Activated CD8-positive, alpha-beta memory T cell treated with anti-CD3 and anti-CD28 coated beads, Interleukin-2, amount 50 U/mL, for 4 hours (primary cell): ENCODE results near the gene ELMOD3.
"Not testable (repeated sequence)": the region's sequence is repeated elsewhere in the genome, so short reads cannot be mapped to it uniquely, and the experiment has no call there.

ENCODE experiments used
- DNase-seq: peaks from one replicate; pipeline ENCODE4 v3.0.0-alpha.2; 2020

ELMOD3 gene

DNA sequence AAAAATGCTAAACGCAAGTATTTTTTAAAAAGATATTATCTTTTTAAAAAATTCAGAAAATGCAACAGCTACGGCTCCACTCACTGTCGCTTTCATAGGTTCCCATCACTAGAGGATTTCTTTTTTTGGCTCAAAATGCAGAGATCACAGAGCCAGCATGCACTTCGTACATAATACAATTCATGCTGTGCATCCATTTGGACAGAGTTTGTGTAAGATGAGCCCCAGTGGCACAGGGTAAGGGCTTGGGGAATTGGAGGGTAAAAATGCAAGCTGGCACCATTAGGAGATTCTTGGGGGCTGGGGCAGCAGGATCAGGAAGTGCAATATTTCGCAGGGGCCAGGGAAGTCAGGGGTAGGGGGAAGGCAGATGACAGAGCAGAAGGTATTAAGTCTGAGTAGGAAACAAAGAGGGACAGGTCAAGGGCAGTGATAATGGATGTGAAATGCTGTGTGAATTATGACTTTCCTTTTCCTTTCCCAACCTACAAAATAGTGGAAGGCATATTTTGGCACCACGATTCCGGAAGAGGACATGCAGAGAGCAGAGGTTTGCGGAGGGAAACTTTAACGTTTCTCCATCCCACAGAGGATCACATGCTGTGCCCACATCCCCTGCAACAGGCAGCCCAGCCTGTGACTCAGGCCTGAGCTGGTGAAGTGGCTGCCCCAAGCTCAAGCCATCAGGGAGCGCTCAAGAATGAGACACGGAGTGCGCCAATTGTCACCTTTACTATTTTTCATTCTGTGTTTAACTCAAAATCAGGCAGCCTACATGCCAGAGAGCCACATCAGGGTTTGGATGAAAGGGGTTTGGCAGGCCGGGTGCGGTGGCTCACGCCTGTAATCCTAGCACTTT lies 50.9 kb downstream of the ELMOD3 start:
- peak; percentile 72 for DNase-seq

DNA sequence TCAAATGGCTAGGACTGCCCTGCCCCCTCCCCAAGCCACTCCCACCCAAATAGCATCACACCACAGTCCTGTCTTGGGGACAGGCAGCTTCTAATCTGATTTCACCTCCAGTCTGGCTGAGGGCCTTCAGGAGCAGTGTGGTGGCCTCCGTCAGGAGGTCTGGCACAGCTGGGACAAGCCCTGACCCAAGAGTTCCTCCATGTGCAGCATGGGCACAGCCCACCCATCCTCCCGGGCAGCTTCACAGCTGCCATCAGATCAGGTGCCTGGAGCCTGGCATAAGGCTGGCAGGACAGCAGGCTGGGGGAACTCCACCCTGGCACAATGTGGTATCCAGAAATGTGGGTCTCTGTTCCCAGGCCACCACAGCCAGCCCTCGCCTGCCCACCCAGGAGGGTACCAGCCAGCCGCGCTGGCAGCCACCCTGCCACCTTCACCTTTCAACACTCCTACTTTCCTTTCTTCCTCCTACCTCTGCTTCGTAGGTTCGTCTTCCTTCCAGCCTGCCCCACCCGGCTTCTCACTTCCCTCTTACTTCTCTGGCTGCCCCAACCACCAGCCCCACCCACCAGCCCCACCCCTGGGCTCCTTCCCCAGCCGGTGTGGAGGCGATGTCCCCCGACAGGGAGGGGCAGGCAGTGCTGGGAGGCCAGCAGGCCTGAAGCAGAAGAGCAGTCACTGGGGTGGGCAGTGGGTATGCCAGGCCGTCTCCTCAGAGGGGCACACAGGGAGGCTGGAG lies 55.4 kb downstream of the ELMOD3 start, which contains the start of gene CAPG:
Gene CAPG, minus strand, starts transcription at position 522 of the 739 bp plus-strand sequence. CDS start 8,221 bp downstream, outside the sequence.
- peak; percentile 41 for DNase-seq

DNA sequence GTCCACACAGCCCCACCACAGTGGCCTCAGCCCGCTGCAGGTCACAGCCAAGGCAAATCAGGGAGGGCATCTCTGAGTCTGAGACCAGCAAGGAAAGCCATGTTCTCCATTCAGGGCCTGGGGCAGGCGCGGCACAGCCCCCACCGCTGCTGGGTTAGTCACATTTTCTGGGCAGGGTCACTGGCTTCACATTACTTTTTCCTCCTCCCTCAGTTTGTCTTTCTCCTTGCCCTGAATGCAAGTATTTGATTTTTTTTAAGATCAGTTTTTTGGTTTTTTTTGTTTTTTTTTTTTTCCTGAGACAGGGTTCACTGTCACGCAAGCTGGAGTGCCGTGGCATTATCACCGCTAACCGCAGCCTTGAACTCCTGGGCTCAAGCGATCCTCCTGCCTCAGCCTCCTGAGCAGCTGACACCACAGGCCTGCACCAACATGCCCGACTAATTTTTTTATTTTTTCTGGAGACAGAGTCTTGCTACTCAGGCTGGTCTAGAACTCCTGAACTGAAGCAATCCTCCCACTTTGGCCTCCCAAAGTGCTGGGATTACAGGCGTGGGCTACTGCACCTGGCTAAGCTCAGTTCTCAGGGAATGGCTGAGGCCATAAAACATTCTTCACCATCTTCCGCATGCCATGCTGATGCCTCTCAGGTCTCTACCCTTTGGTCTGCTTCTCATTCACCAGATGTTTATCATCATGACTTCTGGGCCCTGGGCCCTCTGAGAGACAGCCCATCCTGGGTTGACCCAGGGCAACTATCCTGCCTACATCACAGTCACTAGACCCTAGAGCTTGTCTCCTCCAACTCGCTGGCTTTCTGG lies 56.2 kb downstream of the ELMOD3 start:
- no peak for DNase-seq

DNA sequence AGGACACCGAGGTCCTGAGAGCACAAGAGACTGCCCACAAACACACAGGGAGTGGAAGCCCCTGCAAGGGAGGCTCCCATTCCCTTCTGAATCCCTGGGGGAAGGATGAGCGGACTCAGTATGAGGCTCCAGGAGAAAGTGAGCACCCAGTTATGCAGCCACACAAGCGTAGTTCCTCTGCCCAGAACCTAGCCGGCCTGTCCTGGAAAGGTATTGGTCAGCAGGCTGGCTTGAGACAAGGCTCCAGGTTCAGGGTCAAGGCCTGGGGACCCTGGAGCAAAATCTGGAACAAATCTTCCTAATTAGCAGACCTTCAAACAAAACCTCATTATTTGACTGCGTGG lies 56.8 kb downstream of the ELMOD3 start:
- DNase-seq, result no peak

DNA sequence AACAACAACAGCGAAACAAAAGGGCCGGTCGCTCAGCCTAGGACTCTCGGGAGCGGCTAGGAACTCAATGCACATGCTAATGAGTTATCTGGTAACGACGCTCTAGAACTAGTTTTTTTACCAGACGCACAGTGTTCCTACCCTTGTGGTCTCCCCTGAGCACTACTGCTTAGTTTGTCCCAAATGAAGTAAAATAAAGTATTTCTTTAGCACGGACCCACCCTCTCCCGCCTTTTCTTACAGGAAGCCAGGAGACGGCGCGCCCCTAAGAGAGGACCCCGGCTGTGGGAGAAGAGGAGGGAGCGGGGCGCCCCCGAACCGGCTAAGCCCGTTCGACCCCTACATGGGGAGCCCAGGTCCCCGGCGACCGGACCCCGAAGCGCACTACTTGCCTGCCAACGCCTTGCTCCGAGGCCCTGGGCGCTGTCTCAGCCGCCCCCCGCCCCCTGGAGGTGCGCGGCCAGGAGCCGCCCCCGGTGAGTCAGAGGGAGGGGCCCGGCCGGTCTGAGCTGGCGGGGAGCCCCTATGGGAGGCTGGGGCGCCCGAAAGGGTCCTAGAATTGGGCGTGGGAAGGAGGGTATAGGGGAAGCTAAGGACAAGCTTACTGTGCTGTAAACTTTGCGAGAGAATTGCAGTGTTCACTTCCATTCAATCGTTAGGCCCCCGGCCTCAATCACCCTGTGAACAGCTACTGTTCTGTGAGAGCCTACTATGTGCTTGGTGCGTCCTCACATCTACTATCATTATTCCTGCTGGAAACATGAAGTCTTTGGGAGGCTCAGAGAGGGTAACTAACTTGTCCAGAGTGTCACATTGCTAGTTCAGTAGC lies 59.2 kb downstream of the ELMOD3 start:
- DNase-seq, result peak; percentile 71

DNA sequence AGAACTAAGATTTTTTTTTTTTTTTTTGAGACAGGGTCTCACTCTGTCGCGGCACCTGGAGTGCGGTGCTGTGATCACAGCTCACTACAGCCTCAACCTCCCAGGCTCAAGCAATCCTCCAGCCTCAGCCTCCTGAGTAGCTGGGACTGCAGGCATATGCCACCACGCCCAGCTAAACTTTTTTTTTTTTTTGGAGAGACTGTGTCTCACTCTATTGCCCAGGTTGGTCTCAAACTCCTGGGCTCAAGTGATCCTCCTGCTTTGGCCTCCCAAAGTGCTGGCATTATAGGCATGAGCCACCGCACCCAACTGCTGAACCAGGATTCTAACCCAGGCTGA lies 59.8 kb downstream of the ELMOD3 start:
- not testable (repeated sequence) for DNase-seq

DNA sequence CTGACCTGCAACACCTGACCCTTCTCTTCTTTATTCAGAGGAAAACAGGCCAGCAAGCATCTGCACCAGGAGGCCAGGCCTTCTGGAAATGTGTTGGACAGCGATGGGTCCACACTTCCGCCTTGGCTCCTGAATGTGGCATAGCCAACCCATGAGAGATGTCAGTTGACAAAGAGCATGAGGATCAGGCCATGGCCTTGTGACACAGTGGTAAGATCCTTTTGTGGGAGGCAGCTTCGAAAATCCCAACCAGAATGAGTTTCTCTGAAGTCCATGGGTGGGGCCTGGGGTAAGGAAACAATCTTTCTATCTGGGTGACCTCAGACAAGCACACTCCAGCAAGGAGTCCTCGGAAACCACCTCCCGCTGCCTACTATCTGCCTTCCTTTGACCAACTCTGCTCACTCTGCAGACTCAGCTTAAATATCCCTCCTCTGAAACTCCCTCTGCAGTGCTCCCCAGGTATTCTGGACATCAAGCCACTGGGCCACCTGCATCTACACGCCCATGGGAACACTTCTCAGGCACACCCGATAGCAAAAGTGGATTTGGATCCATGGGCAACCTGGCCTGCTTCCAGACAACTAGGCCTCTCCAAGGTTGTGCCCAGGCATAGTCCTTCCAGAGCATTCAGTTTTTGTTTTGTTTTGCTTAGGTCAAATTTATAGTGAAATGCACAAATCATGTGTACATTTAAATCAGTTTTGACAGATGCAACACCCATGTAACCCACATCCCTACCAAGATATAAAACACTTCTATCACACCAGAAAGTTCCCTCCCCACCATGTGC lies 60.4 kb downstream of the ELMOD3 start:
- DNase-seq, result no peak

DNA sequence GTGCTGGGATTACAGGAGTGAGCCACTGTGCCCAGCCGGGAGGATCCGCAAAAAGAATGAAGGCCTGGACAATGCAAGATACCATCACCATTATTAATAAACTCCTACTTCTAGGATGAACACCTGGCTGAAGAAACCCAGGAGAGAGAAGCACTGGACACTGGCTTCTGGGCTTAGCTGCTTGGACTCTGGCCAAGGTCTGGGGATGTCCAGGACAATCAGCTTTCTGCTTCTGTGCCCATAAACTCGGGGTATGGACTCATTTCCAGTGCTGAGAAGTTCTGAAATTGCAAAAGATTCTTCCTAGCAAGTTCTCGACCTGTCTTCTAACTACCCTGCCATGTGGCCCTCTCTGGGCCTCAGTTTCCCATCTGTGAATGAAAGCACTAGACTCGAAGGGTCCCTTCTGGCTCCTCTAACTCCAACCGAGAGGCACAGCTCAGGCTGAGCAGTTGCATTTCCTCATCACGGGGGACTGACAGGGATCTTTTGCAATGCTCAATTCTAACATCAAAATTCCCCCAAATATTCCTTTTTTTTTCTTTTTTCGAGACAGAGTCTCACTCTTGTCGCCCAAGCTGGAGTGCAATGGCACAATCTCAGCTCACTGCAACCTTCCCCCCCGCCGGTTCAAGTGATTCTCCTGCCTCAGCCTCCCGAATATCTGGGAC lies 61.5 kb downstream of the ELMOD3 start:
- DNase-seq, result no peak

DNA sequence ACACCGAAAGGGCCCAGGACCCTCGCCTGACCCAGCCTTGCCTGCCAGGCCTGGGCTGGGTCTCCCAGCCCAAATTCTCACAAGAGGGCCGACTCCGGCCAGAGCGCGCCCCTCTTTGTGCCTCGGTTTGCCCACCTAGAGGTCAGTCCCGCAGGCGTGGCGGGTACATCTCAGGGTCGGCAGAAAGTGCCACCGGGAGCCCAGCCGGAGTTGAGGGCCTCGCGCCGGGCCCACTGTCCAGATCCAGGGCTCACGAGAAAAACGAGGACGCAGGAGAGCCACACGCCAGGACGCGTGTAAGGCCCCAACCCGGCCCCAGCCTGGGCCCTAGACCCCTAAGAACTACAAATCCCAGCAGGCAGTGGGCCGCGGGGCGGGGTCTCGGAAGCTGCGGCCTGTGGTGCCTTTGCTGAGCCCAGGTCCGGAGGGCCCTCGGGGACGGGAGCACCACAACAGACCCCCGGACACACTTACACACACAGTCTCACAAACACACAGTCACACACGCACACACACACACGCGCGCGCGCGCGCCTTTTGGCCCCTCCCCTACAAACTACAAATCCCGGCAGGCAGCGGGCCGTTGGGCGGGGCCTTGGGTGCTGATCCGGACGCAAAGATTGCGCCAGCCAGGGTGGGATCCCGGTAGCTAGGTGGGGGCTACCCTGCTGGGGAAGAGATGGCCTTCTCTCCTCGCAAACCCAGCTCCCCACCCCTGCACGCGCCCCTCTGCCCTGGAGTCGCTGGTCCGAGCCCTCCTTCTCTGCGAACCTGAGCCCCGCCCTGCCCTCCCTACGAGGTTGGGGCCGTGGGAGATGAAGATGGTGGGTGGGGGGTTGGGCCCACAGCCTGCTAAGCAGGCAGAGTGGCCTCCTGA lies 63.8 kb downstream of the ELMOD3 start, which contains the start of gene SH2D6:
Gene SH2D6, plus strand, starts transcription at position 583 of the 877 bp plus-strand sequence. CDS start 10,752 bp downstream, outside the sequence.
- DNase-seq, result peak; percentile 85

DNA sequence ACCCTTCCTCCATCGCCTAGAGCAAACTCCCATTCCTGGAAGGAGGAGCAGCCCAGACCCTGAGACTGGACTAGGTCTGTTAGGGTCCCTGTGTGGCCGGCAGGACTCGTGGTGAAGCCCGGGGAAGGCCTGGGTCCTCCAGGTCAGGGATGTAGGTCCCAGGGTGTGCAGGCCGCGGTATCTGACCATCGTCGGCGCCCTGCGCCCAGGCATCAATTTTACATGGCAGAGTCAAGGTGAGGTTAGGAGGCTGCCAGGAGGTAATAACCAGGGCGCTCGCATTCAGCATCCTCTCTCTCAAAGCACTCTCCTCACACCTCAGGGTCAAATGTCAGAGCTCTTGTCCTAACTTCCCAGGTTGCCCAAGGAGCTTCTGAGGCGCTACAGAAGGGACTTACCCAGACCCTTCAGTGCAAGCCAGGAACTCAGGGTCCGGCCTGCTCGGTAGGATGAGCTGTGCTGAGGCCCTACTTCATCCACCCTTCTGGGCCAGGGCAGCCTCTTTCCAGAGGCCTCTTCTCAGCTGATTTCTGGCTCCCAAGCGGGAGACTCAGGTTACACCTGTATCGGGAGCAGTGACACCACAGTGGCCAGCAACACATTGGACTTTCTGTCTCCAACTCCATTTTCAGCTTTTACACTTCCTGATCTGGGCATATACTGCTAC lies 64.6 kb downstream of the ELMOD3 start:
- DNase-seq, result no peak

DNA sequence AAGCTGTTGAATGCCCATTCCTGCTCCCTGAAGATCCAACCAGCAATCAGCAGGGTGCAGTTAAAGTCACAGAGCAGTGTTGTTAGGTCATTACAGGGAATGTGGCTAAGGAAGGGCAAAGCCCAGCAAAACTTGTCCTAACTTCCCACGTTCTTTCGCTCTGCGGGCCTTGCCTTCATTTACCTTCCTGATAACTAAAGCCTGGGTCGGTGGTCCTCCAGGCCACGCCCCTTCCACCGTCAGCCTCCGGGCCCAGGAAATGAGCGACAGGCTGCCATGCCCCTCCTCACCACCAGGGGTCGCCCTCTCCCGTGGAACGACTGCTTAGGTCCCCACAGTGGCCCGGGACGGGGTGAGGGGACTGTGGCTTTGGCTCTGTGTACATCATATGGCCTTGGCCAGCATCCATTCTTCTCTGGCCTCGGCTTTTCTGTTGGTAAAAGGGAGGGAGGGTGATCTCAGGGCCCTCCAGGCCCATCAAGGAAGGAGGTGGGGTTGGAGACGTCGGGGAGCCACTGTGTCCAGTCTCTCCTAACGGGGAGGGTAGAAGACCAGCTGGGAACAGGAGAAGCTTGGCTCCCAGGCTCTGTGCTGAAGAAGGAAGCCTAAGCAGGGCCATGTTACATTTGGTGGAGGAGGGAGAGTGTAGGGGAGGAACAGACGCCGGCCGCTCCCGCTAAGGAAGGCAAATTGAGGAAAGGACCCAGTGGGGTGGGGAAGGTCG lies 66.1 kb downstream of the ELMOD3 start:
- peak; percentile 89 for DNase-seq

DNA sequence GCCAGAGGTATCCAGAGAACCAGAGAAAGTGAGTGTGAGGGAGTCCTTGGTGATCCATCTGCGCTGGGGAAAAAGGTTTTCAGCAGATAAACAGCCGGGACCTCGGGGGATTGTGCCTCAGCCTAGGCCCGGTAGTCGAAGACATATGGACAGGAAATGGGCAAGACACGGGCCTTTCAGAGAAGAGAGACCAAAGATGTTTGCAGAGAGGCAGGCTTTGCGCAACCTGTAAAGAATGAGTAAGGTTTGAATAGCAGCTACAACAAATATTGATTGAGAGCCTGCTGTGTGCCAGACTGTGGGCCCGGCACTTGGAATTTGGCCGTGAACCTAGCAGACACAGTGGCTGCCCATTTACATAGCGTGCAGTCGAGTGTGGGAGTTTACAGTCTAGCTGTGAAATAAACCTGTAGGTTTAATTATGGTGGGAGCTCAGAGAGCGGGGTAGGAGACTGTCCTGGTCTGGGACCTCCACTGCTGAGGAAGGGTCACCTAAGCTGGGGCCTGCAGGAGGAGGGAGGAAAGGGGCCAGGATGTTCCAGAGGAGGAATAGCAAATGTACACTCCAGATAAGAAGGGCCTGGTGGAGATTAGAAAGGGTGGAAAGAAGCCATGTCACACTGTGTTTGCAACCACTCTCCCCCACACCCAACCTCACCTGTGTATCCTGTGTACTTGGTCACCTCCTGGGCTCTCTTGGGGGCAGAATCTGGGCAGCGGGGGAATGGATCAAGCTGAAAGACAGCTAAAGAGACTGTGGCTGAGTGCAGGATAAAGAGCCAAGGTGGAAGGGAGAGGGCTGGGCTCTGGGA lies 66.9 kb downstream of the ELMOD3 start:
- DNase-seq, result no peak

DNA sequence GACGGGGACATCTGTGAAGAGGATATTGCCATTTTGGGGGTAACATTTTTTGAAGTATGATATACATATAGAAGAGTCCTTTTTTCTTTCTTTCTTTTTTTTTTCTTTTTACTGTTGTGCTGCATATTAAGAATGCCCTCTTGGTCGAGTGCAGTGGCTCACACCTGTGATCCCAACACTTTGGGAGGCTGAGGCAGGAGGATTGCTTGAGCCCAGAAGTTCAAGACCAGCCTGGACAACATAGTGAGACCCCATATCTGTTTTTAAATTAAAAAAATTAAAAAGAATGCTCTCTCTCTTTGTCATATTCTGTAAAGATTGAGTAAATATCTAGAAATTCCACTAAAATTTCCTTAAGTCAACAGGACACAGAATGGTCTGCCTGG lies 67.5 kb downstream of the ELMOD3 start:
- DNase-seq, result no peak

DNA sequence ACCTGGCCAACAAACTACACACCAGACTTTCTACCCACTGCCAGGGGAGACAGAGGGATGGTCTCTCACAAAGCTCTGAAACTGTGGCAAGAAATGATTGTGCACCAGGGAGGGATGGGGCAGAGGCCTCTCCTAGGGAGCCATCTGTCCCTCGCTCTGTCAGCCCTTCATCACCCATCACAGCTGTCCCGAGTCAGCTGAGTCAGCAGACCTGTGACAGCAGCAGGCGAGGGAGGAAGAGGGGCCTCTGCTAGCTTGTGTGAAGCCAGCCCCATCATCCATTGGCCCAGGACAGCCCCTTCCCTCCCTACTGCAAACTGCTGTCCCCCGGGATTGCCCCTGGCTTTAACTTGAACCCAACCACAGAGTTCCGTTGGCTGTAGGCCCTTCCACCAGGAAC lies 69.0 kb downstream of the ELMOD3 start:
- no peak for DNase-seq

DNA sequence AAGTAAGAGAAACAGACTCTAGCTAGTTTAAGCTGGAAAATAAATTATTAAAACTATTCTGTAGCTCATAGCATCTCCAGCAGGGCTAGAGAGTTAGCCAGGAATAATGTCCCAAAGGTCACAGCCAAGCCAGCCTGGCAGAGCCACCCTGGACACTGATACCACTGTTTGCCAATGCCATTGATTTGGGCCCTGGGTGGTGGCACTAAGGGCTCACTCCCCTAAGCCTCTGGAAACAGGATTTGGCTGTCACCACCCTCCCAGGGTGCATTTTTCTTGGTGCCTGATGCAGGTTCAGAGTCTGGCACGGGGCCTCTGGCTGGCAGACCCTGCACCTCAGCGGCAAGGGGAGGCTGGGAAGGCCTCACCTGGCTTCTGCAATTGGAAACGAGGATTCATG lies 71.0 kb downstream of the ELMOD3 start:
- no peak for DNase-seq

DNA sequence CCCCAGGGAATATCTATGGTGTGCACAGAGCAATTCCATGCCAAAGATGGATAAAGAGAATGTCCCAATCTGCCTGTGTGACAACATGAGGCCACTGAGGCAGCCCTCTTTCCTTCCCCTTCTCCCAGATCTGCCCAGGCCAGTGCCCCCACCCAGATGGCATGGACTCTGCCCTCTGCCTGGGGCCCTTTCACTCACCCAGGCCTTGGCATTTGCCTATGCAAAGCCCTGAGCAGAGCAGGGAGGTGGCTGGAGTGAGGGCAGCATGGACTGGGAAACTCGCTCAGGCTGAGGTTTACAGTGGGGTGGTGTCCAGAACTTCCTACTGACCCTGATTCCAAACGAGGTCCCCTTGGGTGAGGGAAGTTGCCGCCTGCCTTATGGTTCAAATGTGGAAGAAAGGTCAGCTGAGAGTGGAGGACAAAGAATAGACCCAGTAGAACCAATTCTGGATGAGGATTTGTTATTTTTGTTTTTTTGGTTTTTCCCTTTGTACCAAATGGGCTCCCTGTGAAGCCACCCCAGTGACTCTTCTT lies 72.8 kb downstream of the ELMOD3 start:
- DNase-seq, result no peak

DNA sequence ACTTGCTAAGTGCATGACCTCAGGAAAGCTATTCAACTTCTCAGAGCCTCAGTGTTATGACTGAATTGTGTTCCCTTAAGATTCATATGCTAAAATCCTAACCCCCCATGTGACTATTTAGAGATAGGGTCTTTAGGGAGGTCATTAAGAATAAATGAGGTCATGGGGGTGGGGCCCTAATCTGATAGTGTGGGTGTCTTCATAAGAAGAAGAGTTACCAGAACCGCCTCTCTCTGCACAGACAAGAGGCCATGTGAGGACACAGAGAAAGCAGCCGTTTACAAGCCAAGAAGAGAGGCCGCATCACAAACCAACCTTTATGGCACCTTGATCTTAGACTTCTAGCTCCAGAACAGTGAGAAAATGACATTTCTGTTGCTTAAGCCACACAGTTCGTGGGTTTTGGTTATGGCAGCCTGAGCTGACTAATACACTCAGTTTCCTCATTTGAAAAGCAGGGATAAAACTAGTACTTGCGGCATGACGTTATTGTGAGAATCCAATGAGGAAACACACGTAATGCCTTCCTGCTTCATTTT lies 73.8 kb downstream of the ELMOD3 start:
- no peak for DNase-seq
